Measurements from ENCODE around the gene CACHD1.

The CACHD1 gene

DNA sequence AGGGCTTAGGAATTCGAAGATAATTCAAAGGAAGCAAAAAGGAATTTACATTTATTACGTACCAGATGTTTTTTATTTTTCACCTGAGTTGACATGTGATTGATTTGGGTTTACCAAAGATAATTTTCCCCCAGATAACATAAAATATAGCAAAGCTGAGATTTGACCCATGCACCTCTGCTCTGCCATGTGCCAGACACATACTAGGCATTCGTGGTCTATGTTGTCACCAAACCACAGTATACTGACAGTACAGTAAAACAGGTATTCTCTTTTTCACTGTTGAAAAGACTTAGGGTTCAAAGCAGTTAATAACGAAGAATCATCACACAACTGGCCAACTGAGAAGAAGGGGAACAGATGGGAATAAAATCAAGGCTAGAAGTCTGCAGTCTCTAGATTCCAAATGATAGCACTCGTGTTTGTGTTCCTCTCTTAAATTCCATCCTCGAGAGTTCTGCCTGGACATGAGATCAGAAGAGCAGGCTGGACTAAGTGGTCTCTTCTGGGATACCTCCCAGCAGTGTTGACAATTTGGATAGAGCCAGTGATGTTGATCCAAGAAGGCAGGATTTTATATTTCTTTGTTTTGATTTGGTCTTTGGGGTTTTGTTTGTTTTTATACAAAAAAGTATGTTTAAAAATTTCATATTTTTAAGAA, 189.7 kb downstream of the CACHD1 start:
- DNase-seq (ENCODE audit: low spot score): no peak

DNA sequence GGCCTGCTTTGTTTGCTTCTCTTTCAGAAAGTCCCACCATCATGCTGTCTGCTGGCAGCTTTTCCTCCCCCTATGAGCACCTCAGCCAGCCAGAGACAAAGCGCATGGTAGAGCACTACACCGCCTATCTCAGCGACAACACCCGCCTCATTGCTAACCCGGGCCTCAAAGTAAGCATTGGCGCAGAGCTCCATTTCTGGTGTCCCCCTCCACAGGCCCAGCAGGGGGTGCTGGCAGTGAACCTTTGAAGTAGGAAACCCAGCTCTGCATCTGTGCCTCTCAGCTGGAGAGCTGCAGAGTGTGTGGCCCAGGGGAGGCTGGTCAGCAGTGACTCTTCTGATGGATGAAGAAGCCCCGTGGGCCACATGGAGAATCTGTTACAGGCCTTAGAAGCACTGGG, 193.7 kb downstream of the CACHD1 start:
- no peak for DNase-seq (ENCODE audit: low spot score)

DNA sequence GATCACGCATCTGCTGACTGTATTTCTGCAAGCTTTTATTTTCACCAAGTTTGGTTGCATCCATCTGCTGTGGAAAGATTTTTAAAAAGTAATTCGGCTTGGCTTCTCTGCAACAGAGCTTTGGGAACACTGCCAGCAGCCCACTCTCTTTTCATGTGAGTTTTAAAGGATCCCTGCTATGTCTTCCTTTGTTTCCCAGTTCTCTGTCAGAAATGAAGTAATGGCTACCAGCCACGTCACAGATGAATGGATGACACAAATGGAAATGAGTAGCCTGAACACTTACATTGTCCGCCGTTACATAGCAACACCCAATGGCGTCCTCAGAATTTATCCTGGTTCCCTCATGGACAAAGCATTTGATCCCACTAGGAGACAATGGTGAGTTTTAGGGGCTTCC, 194.4 kb downstream of the CACHD1 start:
- DNase-seq (ENCODE audit: low spot score): no peak

DNA sequence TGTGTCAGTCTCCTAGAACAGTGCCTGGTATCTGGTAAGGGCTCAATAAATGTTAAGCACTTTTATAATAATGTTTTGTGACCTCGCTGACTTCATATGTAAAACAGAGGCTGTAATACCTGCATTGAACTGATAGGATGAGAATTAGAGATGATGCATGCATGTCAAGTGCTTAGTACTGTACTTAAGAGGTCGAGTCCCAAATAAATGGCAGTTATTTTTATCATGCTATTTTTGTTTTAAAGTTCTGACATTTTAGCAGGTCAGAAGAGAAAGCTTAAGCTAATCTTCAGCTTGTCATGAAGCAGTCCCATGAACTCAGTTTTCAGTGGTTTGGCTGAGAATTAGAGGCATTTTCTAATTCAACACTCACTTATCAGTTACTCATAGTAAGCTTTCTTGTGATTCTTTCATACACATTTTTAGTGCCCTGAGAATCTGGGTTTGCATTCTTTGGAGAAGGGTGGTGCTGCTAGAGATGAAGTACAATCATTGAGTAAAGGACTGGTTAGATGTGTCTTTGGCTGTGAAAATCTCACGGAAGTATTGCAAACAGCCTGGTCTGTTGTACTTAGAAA, 199.3 kb downstream of the CACHD1 start:
- DNase-seq (ENCODE audit: low spot score): no peak

GRCh38 chr1:64675718-64676345, 205.9 kb downstream of the CACHD1 start:
- DNase-seq (ENCODE audit: low spot score): peak; percentile 32

GRCh38 chr1:64676386-64676785, 206.5 kb downstream of the CACHD1 start:
- DNase-seq (ENCODE audit: low spot score): no peak

DNA sequence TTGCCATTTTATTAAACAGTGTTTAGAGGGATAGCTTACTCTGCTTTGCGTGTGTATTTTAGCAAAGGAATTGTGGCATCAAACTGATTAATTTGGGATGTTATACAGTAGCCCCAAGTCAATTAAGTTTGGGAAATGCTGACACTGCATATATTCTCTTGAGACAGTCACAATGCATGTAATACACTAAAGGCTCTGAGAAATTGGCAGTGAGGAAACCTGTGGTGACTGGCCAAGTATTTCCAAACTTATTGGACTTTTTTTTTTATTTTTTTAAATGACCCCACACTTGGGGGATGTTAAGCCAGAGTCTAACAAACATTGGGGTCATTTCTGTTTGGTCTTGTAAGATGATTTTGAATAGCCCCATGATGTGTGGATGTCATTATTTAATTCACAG, 207.6 kb downstream of the CACHD1 start:
- no peak for DNase-seq (ENCODE audit: low spot score)

GRCh38 chr1:64678366-64678765, 208.4 kb downstream of the CACHD1 start:
- DNase-seq (ENCODE audit: low spot score): no peak

DNA sequence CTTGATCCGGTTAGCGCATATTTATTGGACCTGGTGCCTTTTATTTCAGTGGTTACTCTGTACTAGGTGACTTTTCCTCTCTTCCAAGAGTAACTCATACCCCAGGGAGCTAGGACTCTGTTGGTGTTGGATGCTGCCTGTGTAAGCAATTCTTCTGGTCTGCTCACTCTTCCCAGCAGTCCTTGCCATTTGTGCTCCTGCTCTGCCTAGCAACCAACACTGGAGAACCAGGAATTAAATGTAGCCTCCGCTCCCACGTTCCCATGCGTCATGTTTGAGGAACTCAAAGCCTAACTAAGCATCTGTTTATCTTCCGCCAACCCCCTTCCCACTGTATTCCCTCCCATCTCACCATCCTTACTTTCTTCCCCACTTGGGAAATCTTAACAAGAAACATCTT, 209.2 kb downstream of the CACHD1 start:
- no peak for DNase-seq (ENCODE audit: low spot score)

DNA sequence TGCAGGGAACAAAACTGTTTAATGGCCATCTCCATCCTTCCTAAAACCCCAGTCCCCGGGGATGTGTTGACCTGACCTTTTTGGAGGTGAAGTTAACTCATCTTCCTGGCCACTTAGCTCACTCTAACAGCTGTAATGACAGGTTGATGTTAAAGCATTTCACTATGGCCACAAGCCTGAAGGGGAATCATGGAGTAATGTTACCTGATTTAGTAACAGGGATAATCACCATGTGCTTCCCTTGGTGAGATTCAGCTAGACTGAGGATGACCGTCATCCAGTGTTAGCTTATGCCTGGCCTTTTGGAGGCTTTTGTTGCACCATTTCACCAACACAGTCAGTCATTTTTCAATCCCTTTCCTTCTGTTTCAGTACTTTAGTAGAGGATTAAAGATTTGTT, 210.7 kb downstream of the CACHD1 start:
- no peak for DNase-seq (ENCODE audit: low spot score)

DNA sequence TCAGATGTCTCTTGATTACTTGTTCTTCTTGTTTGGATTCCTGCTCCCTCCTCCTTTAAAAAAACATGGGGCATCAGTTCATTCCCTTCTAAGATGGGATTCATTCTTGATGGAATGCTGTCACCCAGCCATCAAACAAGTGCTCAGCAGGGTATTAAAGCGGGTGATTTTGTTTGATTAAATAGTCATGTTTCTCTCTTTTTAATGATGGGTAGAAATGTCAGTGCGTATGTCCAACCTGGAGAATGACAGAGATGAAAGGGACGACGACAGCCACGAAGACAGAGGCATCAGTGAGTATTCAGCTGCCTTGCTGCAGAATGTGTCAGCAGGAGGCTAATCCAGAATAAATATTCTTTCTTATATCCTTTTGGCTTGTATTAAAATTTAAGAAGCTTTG, 211.1 kb downstream of the CACHD1 start:
- DNase-seq (ENCODE audit: low spot score): no peak

- DNase-seq (ENCODE audit: low spot score): no peak
Measured at GRCh38 chr1:64683419-64683818, 213.5 kb downstream of the CACHD1 start.

GRCh38 chr1:64685217-64685616, 215.3 kb downstream of the CACHD1 start:
- DNase-seq (ENCODE audit: low spot score): no peak

GRCh38 chr1:64685765-64686341, 215.9 kb downstream of the CACHD1 start:
- no peak for DNase-seq (ENCODE audit: low spot score)

DNA sequence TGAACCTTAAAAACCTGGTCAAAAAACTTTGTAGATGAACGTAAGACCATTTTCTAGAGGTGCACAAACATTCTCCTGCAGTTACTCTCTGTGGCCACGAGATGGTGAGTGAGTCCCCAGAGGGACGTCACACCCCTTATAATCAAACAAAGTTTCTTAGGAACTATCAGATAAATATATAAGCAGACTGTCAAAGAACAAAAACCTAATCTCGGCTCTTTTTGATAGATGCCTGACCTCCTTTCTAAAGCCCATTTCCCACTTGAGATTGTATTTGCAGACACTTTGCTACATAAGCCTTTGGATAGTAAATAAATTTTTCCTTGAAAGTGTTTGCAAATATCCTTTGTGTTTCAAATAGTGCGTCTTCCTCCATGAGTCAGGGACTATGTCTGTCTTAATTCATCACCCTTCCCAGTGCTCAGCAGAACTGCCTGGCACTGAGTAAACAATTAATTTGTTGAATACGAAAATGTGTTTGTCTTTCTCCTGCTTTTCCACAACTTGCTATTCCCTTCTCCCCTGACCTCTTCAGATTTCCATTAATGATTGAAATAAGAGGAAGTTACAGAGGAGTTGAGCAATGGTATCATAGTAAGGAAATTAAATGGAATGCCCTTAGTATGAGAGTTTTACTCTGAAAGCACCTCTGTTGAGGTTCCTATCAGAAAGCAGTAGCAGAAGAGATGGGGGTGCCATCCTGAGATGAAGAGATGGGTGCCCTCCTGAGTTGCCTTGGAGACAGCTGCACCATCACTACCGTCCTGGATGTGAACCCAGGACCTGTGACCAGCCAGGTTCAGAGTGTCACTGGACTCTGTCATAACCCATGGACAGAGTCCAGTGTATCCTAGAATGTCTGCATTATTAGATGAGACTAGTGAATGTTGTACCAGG, 217.1 kb downstream of the CACHD1 start:
- DNase-seq (ENCODE audit: low spot score): peak; percentile 66

GRCh38 chr1:64687725-64688327, 217.9 kb downstream of the CACHD1 start:
- no peak for DNase-seq (ENCODE audit: low spot score)

GRCh38 chr1:64691626-64692025, 221.7 kb downstream of the CACHD1 start:
- DNase-seq (ENCODE audit: low spot score): peak; percentile 33

GRCh38 chr1:64692911-64693310, 223.0 kb downstream of the CACHD1 start:
- no peak for DNase-seq (ENCODE audit: low spot score)

- no peak for DNase-seq (ENCODE audit: low spot score)
Measured at GRCh38 chr1:64693406-64693805, 223.5 kb downstream of the CACHD1 start.

DNA sequence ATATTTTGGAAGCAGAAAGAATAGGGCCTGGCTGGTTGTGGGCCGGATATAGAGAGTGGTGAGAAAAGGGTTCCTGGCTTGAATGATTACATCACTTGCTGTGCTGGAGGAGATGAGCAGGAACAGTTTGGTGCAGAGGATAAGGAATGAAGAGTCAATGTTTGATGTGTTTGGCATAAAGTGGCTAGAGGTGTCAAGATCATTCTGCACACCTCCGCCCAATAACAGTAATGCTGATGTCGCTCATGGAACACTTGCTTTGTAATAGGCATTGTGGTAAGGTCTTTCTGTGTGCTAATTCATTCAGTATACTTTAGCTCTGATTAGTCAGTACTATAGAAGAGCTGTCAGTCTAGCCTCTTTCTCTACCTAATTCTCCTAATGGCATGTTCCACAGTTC, 226.9 kb downstream of the CACHD1 start:
- DNase-seq (ENCODE audit: low spot score): no peak

DNA sequence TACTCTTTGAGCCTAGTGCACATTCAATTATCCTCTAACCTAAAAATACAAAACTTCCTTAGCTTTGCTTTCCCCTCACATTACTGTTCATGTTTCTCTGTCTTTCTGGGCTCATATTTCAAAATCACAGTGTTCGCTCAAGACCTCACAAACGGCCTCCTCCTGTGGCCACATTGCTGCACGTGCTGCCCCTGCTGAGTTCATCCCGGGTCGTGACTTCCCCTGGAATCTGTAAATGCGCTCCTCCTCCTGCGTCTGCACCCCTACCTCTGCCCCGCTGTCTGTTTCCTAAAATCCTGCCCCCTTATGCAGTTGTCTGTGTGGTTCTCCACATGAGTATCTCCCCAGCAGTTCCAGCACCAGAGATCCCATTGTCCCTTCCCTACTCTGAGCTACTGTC, 229.4 kb downstream of the CACHD1 start:
- DNase-seq (ENCODE audit: low spot score): no peak

GRCh38 chr1:64701071-64701470, 231.1 kb downstream of the CACHD1 start:
- DNase-seq (ENCODE audit: low spot score): no peak

All from RKO (cell line).